GM20431 (cell line): ENCODE data around the gene COL4A1.

Experiments
- in situ Hi-C: fragments of 300-500 bp; cut with MseI, MboI; formaldehyde crosslinking; loops from one replicate; pipeline ENCODE4 v1.15.0; 2020; ENCODE audit warnings: low sequenced_read_pairs; ENCODE audit not compliant: unreplicated experiment

Gene COL4A1

GRCh38 chr13:110306960-110307766 is at the start of gene COL4A1, which contains the start of gene COL4A2:
Gene COL4A1, minus strand, starts transcription at chr13:110307157. Its CDS starts 130 bp downstream, at chr13:110307027.
Gene COL4A2, plus strand, starts transcription at chr13:110307284. Its CDS starts 620 bp downstream, at chr13:110307904.
- in situ Hi-C loops, result no loop called here

GRCh38 chr13:110356362-110356761 is 49.4 kb upstream of the COL4A1 start:
- in situ Hi-C loops, result no loop called here

- in situ Hi-C loops, result no loop called here
Measured at GRCh38 chr13:110354715-110355473, 47.9 kb upstream of the COL4A1 start.

GRCh38 chr13:110354123-110354627 is 47.2 kb upstream of the COL4A1 start:
- in situ Hi-C loops, result no loop called here

GRCh38 chr13:110353339-110353977 is 46.5 kb upstream of the COL4A1 start:
- in situ Hi-C loops, result no loop called here

GRCh38 chr13:110352735-110353134 is 45.8 kb upstream of the COL4A1 start:
- in situ Hi-C loops, result no loop called here

- in situ Hi-C loops, result no loop called here
Measured at GRCh38 chr13:110351636-110352420, 44.9 kb upstream of the COL4A1 start.

GRCh38 chr13:110350509-110350908 is 43.6 kb upstream of the COL4A1 start:
- in situ Hi-C loops, result no loop called here

GRCh38 chr13:110350049-110350448 is 43.1 kb upstream of the COL4A1 start:
- in situ Hi-C loops, result no loop called here

GRCh38 chr13:110349239-110349638 is 42.3 kb upstream of the COL4A1 start:
- in situ Hi-C loops, result no loop called here

GRCh38 chr13:110348309-110349105 is 41.5 kb upstream of the COL4A1 start:
- in situ Hi-C loops, result no loop called here

GRCh38 chr13:110347535-110348308 is 40.8 kb upstream of the COL4A1 start:
- in situ Hi-C loops, result no loop called here

- in situ Hi-C loops, result no loop called here
Measured at GRCh38 chr13:110347088-110347487, 40.1 kb upstream of the COL4A1 start.

GRCh38 chr13:110346661-110347067 is 39.7 kb upstream of the COL4A1 start:
- in situ Hi-C loops, result no loop called here

- in situ Hi-C loops, result no loop called here
Measured at GRCh38 chr13:110345701-110346100, 38.7 kb upstream of the COL4A1 start.

GRCh38 chr13:110345266-110345665 is 38.3 kb upstream of the COL4A1 start:
- in situ Hi-C loops, result no loop called here

GRCh38 chr13:110344320-110344719 is 37.4 kb upstream of the COL4A1 start:
- in situ Hi-C loops, result no loop called here

GRCh38 chr13:110343241-110343865 is 36.4 kb upstream of the COL4A1 start:
- in situ Hi-C loops, result no loop called here
